Vagina (tissue), 2 donors: Measurements from ENCODE around the gene HLTF.

ENCODE experiments used
- POLR2A ChIP-seq, 2 donors: fragments of 450-650 bp; IDR thresholded peaks; one replicate each; pipeline ENCODE4 v1.6.1; 2017; ENCODE audit warnings: antibody characterized with exemption in 2 of 2, mild to moderate bottlenecking in 2 of 2, moderate library complexity in 2 of 2
- TF ChIP-seq, protein P1 (sequence below), 3 experiments: fragments of 450-650 bp in 2 of 3; fragments of 200-600 bp in 1 of 3; sonication (generic) in 1 of 3; IDR thresholded peaks; one replicate each; pipeline ENCODE4 v1.5.1; 2017 to 2019; ENCODE audit warnings: antibody characterized with exemption in 3 of 3, mild to moderate bottlenecking in 2 of 3, moderate library complexity in 2 of 3

DNA sequence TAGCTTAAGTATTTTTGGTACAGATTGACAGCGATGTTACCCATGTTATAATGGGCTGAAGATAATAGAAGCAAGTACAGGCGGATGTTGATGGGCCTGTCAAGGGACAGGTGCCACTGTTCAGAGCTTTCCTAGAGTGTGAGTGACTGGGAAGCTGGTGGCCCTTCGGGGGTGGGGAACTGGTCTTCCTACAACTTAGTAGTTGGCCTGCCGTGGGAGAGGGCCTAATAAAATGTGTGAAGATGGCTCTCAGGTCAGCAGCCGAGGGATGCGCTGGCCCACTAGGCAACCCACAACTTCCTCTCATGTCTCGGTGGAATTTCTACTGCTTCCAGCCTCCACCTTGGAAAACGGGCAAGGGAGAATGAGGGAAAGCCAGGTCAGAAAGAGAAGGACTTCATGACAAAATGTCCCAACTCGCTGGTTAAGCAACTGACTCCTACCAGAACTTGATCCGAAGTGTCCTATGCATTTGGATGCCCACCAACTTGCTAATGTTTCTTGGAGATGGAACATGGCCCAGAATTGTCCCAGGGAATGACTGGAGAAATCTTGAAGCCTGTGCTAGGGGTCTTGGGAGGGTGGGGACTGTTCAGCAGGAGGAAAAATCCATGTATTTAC lies 93.6 kb downstream of the HLTF start:
- TF ChIP-seq, protein P1, sequence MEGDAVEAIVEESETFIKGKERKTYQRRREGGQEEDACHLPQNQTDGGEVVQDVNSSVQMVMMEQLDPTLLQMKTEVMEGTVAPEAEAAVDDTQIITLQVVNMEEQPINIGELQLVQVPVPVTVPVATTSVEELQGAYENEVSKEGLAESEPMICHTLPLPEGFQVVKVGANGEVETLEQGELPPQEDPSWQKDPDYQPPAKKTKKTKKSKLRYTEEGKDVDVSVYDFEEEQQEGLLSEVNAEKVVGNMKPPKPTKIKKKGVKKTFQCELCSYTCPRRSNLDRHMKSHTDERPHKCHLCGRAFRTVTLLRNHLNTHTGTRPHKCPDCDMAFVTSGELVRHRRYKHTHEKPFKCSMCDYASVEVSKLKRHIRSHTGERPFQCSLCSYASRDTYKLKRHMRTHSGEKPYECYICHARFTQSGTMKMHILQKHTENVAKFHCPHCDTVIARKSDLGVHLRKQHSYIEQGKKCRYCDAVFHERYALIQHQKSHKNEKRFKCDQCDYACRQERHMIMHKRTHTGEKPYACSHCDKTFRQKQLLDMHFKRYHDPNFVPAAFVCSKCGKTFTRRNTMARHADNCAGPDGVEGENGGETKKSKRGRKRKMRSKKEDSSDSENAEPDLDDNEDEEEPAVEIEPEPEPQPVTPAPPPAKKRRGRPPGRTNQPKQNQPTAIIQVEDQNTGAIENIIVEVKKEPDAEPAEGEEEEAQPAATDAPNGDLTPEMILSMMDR (IDR thresholded peaks at IDR 0.05): no peak
- no peak for TF ChIP-seq POLR2A (IDR thresholded peaks at IDR 0.05)
